HG02973 (cell line): ENCODE data around the gene TMEM74B.

Source experiments
- ATAC-seq: cut with Tn5 transposase; IDR thresholded peaks from one replicate; pipeline ENCODE4 v1.9.1; 2021; ENCODE audit warnings: moderate library complexity; ENCODE audit not compliant: unreplicated experiment

TMEM74B gene

GRCh38 chr20:1183153-1183552, 1.6 kb downstream of the TMEM74B start:
- ATAC-seq, result no peak

GRCh38 chr20:1182106-1182505, 2.7 kb downstream of the TMEM74B start:
- no peak for ATAC-seq

GRCh38 chr20:1180949-1181348, 3.8 kb downstream of the TMEM74B start:
- ATAC-seq, result no peak

- ATAC-seq, result no peak
These were observed 6.2 kb downstream of the TMEM74B start for GRCh38 chr20:1178623-1179022.

GRCh38 chr20:1178103-1178502, 6.7 kb downstream of the TMEM74B start:
- no peak for ATAC-seq

- no peak for ATAC-seq
These were observed 7.1 kb downstream of the TMEM74B start for GRCh38 chr20:1177680-1178079.

GRCh38 chr20:1174787-1175186, 10.0 kb downstream of the TMEM74B start:
- no peak for ATAC-seq

- ATAC-seq, result no peak
These were observed 11.1 kb downstream of the TMEM74B start for GRCh38 chr20:1173698-1174097.

GRCh38 chr20:1171461-1172093, 13.2 kb downstream of the TMEM74B start:
- ATAC-seq, result no peak

GRCh38 chr20:1169224-1169623, 15.6 kb downstream of the TMEM74B start:
- ATAC-seq, result no peak

GRCh38 chr20:1166948-1167720, 17.6 kb downstream of the TMEM74B start:
- ATAC-seq, result no peak

GRCh38 chr20:1165941-1166340, 18.8 kb downstream of the TMEM74B start:
- ATAC-seq, result no peak

- no peak for ATAC-seq
These were observed 19.3 kb downstream of the TMEM74B start for GRCh38 chr20:1165521-1165920.

GRCh38 chr20:1164871-1165270, 19.9 kb downstream of the TMEM74B start:
- no peak for ATAC-seq

- no peak for ATAC-seq
These were observed 21.1 kb downstream of the TMEM74B start for GRCh38 chr20:1163653-1164052.

- no peak for ATAC-seq
These were observed 21.7 kb downstream of the TMEM74B start for GRCh38 chr20:1163105-1163504.

GRCh38 chr20:1160991-1161390, 23.8 kb downstream of the TMEM74B start:
- ATAC-seq, result no peak

GRCh38 chr20:1160496-1160895, 24.3 kb downstream of the TMEM74B start:
- ATAC-seq, result no peak

- no peak for ATAC-seq
These were observed 29.4 kb downstream of the TMEM74B start for GRCh38 chr20:1155342-1155741.

- ATAC-seq, result no peak
These were observed 30.1 kb downstream of the TMEM74B start for GRCh38 chr20:1154691-1155090.

GRCh38 chr20:1154226-1154625, 30.6 kb downstream of the TMEM74B start:
- ATAC-seq, result no peak

GRCh38 chr20:1150968-1151367, 33.8 kb downstream of the TMEM74B start:
- no peak for ATAC-seq

GRCh38 chr20:1150218-1150617, 34.6 kb downstream of the TMEM74B start:
- no peak for ATAC-seq
